HAP-1 (cell line): ENCODE results near the gene ZBTB7C.
"Not testable (repeated sequence)": the region's sequence is repeated elsewhere in the genome, so short reads cannot be mapped to it uniquely, and the experiment has no call there.

Experiments
- DNase-seq, 2 experiments: peaks; one replicate each; pipeline ENCODE4 v3.0.0-alpha.2; 2016 to 2020; ENCODE audit warnings: low spot score in 2 of 2
- H3K27me3 ChIP-seq: fragments of 250-450 bp; sonication (Bioruptor Pico); 2 replicates; pipeline ENCODE4 v1.5.1; 2020; ENCODE audit warnings: low read depth, mild to moderate bottlenecking, moderate library complexity
- H3K36me3 ChIP-seq: fragments of 250-450 bp; sonication (Bioruptor Pico); replicated peaks from 2 replicates; pipeline ENCODE4 v1.5.1; 2020; ENCODE audit warnings: mild to moderate bottlenecking
- H3K4me1 ChIP-seq: fragments of 250-450 bp; sonication (Bioruptor Pico); 2 replicates; pipeline ENCODE4 v1.5.1; 2020; ENCODE audit warnings: mild to moderate bottlenecking
- H3K4me3 ChIP-seq: fragments of 250-450 bp; sonication (Bioruptor Pico); 2 replicates; pipeline ENCODE4 v1.5.1; 2020; ENCODE audit warnings: mild to moderate bottlenecking, moderate library complexity
- H3K9me3 ChIP-seq: fragments of 250-450 bp; sonication (Bioruptor Pico); 2 replicates; pipeline ENCODE4 v1.5.1; 2020; ENCODE audit warnings: mild to moderate bottlenecking, moderate library complexity
- in situ Hi-C: fragments of 300-500 bp; cut with MboI; formaldehyde crosslinking; loops from 3 replicates; pipeline ENCODE4 v1.14.3; 2020; ENCODE audit warnings: low sequenced_read_pairs, inconsistent platforms, mixed read lengths

Gene ZBTB7C

DNA sequence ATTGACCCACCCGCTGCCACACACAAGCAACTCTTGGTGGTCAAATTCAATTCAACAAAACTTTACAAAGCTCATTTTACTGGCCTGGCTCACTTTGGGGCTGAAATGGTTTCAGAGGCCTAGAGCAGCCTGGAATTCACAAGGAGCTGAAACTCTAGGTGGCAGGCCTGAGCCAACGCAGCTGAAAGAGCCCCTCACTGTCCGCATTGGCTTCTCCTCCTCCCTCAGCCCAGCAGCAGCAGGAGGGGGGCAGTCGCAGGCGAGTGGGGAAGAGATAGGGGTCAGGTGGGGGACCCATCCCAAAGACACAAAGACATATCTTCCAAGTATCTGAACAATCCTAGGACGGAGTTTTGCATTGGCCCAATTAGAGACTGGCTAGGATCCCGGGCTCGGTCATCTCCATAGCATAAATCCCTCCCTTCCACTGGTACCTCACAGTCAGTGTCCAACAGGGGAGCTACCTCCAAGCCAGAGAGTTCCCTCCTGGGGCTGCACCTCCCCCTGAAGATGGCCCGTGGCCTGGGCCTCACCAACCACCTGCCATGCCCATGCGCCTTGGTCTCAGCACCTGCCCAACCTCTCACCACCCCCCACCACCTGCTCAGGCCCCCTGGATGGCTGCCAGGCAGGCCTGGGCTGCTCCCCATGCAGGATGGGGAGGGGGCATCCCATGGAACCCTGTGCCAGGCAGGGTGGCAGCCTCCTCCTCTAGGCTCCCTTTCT, 113.4 kb downstream of the ZBTB7C start:
- Histone ChIP-seq H3K4me3 (no peak overlapping the region), H3K36me3 (no peaks in the 10 kb centered on the region), H3K4me1 (no peaks in the 10 kb centered on the region), H3K9me3 (no peaks in the 10 kb centered on the region), H3K27me3 (no peaks in the 10 kb centered on the region)
- in situ Hi-C loops, result no loop called here
- DNase-seq, result no peak

DNA sequence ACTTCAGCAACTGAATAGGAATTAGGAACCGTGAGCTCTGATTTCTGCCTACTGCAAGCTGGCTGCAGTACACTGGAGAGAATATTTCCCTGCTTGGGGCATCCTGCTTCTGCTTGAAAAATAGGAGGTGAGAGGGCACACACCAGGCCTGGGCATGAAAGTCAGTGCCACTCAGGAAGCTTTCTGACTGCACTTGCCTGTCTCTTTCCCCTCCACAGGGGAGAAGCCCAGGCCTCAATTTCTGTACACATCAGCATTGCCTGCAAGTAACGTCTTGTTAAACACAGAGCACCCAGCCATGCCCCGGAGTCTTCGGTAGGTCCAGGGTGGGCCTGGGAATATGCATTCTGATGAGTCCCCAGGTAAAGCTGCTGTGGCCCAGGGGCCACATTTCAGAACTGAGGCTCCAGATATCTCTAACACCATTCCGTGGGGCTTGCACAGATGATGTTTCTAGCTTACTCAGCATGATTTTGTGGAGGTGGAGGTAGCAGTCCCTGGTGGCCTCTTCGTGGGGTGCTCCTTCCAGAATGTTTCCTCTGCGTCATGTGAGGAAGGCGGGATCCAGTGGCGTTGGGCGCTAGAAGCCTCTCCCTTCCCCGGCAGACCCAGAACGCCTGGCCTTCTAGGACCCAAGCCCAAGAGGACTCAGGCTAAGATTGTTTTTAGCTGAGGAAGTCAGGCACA, 114.1 kb downstream of the ZBTB7C start:
- H3K9me3 ChIP-seq, result no peaks in the 10 kb centered on the region
- H3K4me3 ChIP-seq, result no peak overlapping the region
- H3K4me1 ChIP-seq, result no peaks in the 10 kb centered on the region
- in situ Hi-C loops, result no loop called here
- DNase-seq, result no peak
- no peaks in the 10 kb centered on the region for H3K27me3 ChIP-seq
- H3K36me3 ChIP-seq, result no peaks in the 10 kb centered on the region

GRCh38 chr18:48293954-48294898, 115.0 kb downstream of the ZBTB7C start:
- no peak for DNase-seq
- no peak overlapping the region for H3K4me3 ChIP-seq

DNA sequence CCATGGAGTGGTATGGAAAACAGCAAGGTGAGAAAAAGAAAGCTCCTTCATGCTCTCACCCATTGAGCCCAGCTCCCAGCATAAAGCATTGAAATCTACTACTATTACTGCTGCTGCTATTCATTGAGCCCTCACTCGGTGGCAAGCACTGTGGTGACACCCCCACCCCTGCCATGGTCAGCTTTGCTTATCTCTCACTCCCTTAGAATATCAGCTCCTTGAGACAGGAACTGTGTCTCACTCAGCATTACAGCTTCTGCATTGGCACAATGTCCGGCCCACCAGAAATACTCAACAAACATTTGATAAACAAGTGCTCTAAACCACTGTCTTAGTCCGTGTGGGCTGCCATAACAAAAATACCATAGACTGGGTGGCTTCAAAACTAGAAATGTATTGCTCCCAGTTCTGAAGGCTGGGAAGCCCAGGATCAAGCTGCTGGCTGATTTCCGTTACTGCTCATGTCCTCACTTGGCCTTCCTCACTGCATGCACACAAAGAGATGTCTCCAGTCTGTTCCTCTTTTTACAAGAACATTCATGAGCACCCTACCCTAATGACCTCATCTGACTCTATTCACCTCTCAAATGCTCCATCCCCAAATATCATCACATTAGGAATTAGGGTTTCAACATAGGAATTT, 116.3 kb downstream of the ZBTB7C start:
- Histone ChIP-seq H3K36me3 (no peaks in the 10 kb centered on the region), H3K27me3 (no peaks in the 10 kb centered on the region), H3K4me3 (no peak overlapping the region), H3K4me1 (no peaks in the 10 kb centered on the region), H3K9me3 (no peaks in the 10 kb centered on the region)
- DNase-seq, result no peak
- in situ Hi-C loops, result no loop called here

More at GRCh38 chr18:48293954-48294898, 115.0 kb downstream of the ZBTB7C start:
- Histone ChIP-seq H3K27me3 (no peaks in the 10 kb centered on the region), H3K9me3 (no peaks in the 10 kb centered on the region), H3K4me1 (no peaks in the 10 kb centered on the region), H3K36me3 (no peaks in the 10 kb centered on the region)
- in situ Hi-C loops, result no loop called here

GRCh38 chr18:48292229-48292628, 117.0 kb downstream of the ZBTB7C start:
- H3K9me3 ChIP-seq, result no peaks in the 10 kb centered on the region
- no peaks in the 10 kb centered on the region for H3K36me3 ChIP-seq
- H3K4me1 ChIP-seq, result no peaks in the 10 kb centered on the region
- DNase-seq, result no peak
- no peaks in the 10 kb centered on the region for H3K27me3 ChIP-seq
- no peak overlapping the region for H3K4me3 ChIP-seq
- in situ Hi-C loops, result no loop called here

DNA sequence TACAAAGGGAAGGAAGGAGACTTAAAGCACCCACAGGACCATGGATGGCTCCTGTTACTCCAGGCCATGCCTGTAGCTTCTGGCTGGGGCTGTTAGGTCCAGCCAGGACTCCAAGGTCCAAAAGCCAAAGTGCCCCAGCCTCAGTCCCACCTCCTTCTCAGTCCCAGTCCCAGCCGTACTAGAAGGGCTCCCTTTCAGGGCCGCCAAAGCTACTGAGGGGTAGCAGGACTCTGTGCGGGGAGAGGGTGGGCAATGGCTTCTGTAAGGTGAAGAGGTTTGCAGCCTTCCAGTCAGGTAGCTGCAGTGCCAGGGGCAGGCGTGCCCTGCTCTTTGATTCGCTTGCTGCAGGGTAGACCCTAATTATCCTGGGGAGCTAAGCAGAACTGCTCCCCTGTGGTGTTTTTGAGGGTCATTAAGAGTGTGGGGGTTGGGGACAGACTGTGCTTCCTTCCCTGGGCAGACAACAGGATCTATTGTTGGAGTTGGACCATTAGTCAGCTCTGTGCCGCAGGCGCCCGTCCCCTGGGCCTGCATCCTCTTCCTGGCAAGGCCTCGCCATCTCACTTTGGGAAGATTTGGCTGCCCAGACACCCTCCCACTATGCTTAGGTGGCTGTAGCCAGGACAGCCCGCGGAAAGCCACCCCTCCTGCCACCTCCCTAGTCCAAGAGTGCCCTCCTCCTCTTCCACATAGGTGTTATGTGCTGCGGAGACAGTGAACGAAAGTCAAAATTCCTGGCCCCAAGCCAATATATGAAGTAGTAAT, 118.8 kb downstream of the ZBTB7C start:
- Histone ChIP-seq H3K27me3 (no peaks in the 10 kb centered on the region), H3K4me1 (no peaks in the 10 kb centered on the region), H3K4me3 (no peak overlapping the region), H3K9me3 (no peaks in the 10 kb centered on the region), H3K36me3 (no peaks in the 10 kb centered on the region)
- DNase-seq, result no peak
- in situ Hi-C loops, result no loop called here

- Histone ChIP-seq H3K4me1 (no peaks in the 10 kb centered on the region), H3K27me3 (no peaks in the 10 kb centered on the region), H3K36me3 (no peaks in the 10 kb centered on the region), H3K4me3 (no peak overlapping the region), H3K9me3 (no peaks in the 10 kb centered on the region)
- no peak for DNase-seq
- in situ Hi-C loops, result no loop called here
These were observed 124.4 kb downstream of the ZBTB7C start for GRCh38 chr18:48284743-48285142.

GRCh38 chr18:48284011-48284410, 125.2 kb downstream of the ZBTB7C start:
- H3K9me3 ChIP-seq, H3K36me3 ChIP-seq, H3K27me3 ChIP-seq, H3K4me1 ChIP-seq, in situ Hi-C loops, H3K4me3 ChIP-seq, DNase-seq: not testable (repeated sequence)

- H3K27me3 ChIP-seq, in situ Hi-C loops, H3K36me3 ChIP-seq, DNase-seq, H3K4me1 ChIP-seq, H3K9me3 ChIP-seq, H3K4me3 ChIP-seq: not testable (repeated sequence)
These were observed 127.7 kb downstream of the ZBTB7C start for GRCh38 chr18:48281460-48281859.

DNA sequence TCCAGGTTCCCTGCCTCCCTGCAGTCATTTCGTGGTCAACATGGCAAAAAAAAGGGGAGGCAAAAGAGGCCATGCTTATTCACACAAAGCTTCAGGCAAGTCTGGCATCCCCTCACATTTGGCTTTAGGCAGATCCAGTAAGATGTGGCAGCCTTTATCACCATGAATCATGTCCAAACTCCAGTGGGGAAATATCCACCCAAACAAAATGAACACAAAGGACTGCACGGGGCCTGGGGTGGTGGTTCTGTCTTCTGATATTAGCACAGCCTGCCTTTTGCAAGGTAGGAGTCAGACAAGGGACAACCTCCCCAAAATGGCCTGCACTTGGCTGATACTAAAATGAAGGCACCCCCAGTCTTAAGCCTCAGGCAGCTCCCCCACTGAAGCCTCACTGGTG, 129.9 kb downstream of the ZBTB7C start:
- H3K27me3 ChIP-seq, result no peaks in the 10 kb centered on the region
- in situ Hi-C loops, result no loop called here
- no peaks in the 10 kb centered on the region for H3K36me3 ChIP-seq
- H3K9me3 ChIP-seq, result no peaks in the 10 kb centered on the region
- DNase-seq, result no peak
- H3K4me1 ChIP-seq, result no peaks in the 10 kb centered on the region
- no peak overlapping the region for H3K4me3 ChIP-seq

- no peaks in the 10 kb centered on the region for H3K4me1 ChIP-seq
- no peak for DNase-seq
- in situ Hi-C loops, result no loop called here
These were observed 131.1 kb downstream of the ZBTB7C start for GRCh38 chr18:48278081-48278480.

GRCh38 chr18:48274301-48274700, 134.9 kb downstream of the ZBTB7C start:
- Histone ChIP-seq H3K4me3 (no peak overlapping the region), H3K36me3 (no peaks in the 10 kb centered on the region), H3K27me3 (no peaks in the 10 kb centered on the region), H3K4me1 (no peaks in the 10 kb centered on the region), H3K9me3 (no peaks in the 10 kb centered on the region)
- in situ Hi-C loops, result no loop called here
- DNase-seq, result no peak

More at GRCh38 chr18:48278081-48278480, 131.1 kb downstream of the ZBTB7C start:
- Histone ChIP-seq H3K27me3 (no peaks in the 10 kb centered on the region), H3K4me3 (no peak overlapping the region), H3K9me3 (no peaks in the 10 kb centered on the region), H3K36me3 (no peaks in the 10 kb centered on the region)

- no peaks in the 10 kb centered on the region for H3K27me3 ChIP-seq
- H3K4me1 ChIP-seq, result no peaks in the 10 kb centered on the region
- no peaks in the 10 kb centered on the region for H3K9me3 ChIP-seq
- in situ Hi-C loops, result no loop called here
- no peak for DNase-seq
- H3K36me3 ChIP-seq, result no peaks in the 10 kb centered on the region
- H3K4me3 ChIP-seq, result no peak overlapping the region
These were observed 138.3 kb downstream of the ZBTB7C start for GRCh38 chr18:48270929-48271328.
